A549 (cell line): ENCODE data around the gene ORC1.

Source experiments
- EP300 ChIP-seq, 2 experiments: fragments of >200 bp; sonication (Bioruptor Twin); formaldehyde crosslinking; IDR thresholded peaks; 2 replicates in 1 of 2; 3 replicates in 1 of 2; pipeline ENCODE4 v1.6.1; 2016 to 2017
- FOSL2 ChIP-seq, 2 experiments: fragments of 450-650 bp in 1 of 2; fragments of >200 bp in 1 of 2; sonication (Bioruptor Twin) in 1 of 2; formaldehyde crosslinking; IDR thresholded peaks; 2 replicates each; pipeline versions ENCODE4 v1.5.0 to v1.6.1; 2016 to 2020; ENCODE audit warnings: mild to moderate bottlenecking in 1 of 2, moderate library complexity in 1 of 2
- JUN ChIP-seq, 2 experiments: fragments of >200 bp; sonication (Bioruptor Twin); formaldehyde crosslinking; IDR thresholded peaks; 2 replicates in 1 of 2; 3 replicates in 1 of 2; pipeline ENCODE4 v1.6.1; 2016 to 2017
- KDM1A ChIP-seq: fragments of 200-600 bp; sonication (generic); IDR thresholded peaks from 2 replicates; pipeline ENCODE4 v1.6.1; 2016; ENCODE audit warnings: low read depth, mild to moderate bottlenecking
- POLR2A ChIP-seq: IDR thresholded peaks from 2 replicates; pipeline ENCODE4 v1.6.1; 2012; ENCODE audit warnings: mild to moderate bottlenecking, low read length
- POLR2AphosphoS2 ChIP-seq: conservative IDR thresholded peaks from 2 replicates; pipeline ENCODE4 v1.6.1; 2012; ENCODE audit warnings: low read length, improper control_type of control experiment, inconsistent platforms
- RCOR1 ChIP-seq: fragments of 150-350 bp; IDR thresholded peaks from 2 replicates; pipeline ENCODE4 v1.6.1; 2014; ENCODE audit warnings: antibody characterized with exemption, low read length, low read depth
- TF ChIP-seq, protein P1 (sequence below): fragments of >200 bp; sonication (Bioruptor Twin); formaldehyde crosslinking; IDR thresholded peaks from 3 replicates; pipeline ENCODE4 v1.5.1; 2016
- TF ChIP-seq, protein P2 (sequence below): fragments of 200-600 bp; sonication (generic); IDR thresholded peaks from 2 replicates; pipeline ENCODE4 v1.6.1; 2016; ENCODE audit warnings: antibody characterized with exemption, mild to moderate bottlenecking, moderate library complexity

DNA sequence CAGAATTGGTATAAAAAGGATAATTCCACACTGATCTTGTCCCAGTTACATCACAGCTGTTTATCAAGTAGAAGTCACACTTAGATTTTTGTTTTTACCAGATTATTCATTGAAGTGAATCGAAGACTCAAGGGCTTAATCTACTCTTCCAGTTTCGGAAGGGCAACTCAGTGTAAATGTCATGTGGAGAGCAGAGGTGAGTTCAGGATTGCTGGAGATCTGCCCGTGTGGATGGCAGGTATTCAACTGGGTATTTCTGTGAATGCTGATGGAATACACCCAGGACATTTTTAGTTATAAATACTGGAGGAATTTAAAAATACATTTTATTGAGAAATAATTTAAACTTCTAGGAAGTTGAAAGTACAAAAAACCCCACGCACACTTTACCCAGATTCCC, 57.6 kb downstream of the ORC1 start:
- TF ChIP-seq EP300 (IDR thresholded peaks at IDR 0.05) = no peak
- TF ChIP-seq RCOR1 = no peak
- TF ChIP-seq POLR2AphosphoS2 = no peak
- no peak for TF ChIP-seq JUN (IDR thresholded peaks at IDR 0.05)
- TF ChIP-seq, protein P1, sequence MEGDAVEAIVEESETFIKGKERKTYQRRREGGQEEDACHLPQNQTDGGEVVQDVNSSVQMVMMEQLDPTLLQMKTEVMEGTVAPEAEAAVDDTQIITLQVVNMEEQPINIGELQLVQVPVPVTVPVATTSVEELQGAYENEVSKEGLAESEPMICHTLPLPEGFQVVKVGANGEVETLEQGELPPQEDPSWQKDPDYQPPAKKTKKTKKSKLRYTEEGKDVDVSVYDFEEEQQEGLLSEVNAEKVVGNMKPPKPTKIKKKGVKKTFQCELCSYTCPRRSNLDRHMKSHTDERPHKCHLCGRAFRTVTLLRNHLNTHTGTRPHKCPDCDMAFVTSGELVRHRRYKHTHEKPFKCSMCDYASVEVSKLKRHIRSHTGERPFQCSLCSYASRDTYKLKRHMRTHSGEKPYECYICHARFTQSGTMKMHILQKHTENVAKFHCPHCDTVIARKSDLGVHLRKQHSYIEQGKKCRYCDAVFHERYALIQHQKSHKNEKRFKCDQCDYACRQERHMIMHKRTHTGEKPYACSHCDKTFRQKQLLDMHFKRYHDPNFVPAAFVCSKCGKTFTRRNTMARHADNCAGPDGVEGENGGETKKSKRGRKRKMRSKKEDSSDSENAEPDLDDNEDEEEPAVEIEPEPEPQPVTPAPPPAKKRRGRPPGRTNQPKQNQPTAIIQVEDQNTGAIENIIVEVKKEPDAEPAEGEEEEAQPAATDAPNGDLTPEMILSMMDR = no peak
- no peak for TF ChIP-seq FOSL2 (IDR thresholded peaks at IDR 0.05)
- no peak for TF ChIP-seq FOSL2 (CRISPR knock-in tag; IDR thresholded peaks at IDR 0.05)
- TF ChIP-seq POLR2A = no peak
- TF ChIP-seq KDM1A = no peak
- TF ChIP-seq, protein P2, sequence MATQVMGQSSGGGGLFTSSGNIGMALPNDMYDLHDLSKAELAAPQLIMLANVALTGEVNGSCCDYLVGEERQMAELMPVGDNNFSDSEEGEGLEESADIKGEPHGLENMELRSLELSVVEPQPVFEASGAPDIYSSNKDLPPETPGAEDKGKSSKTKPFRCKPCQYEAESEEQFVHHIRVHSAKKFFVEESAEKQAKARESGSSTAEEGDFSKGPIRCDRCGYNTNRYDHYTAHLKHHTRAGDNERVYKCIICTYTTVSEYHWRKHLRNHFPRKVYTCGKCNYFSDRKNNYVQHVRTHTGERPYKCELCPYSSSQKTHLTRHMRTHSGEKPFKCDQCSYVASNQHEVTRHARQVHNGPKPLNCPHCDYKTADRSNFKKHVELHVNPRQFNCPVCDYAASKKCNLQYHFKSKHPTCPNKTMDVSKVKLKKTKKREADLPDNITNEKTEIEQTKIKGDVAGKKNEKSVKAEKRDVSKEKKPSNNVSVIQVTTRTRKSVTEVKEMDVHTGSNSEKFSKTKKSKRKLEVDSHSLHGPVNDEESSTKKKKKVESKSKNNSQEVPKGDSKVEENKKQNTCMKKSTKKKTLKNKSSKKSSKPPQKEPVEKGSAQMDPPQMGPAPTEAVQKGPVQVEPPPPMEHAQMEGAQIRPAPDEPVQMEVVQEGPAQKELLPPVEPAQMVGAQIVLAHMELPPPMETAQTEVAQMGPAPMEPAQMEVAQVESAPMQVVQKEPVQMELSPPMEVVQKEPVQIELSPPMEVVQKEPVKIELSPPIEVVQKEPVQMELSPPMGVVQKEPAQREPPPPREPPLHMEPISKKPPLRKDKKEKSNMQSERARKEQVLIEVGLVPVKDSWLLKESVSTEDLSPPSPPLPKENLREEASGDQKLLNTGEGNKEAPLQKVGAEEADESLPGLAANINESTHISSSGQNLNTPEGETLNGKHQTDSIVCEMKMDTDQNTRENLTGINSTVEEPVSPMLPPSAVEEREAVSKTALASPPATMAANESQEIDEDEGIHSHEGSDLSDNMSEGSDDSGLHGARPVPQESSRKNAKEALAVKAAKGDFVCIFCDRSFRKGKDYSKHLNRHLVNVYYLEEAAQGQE = no peak
